GM18951 (cell line): ENCODE data around the gene TAOK2.
"Not testable (repeated sequence)": the region's sequence is repeated elsewhere in the genome, so short reads cannot be mapped to it uniquely, and the experiment has no call there.

Experiments
- POLR2A ChIP-seq: IDR thresholded peaks from 4 replicates; pipeline ENCODE4 v1.6.1; 2011; ENCODE audit warnings: mild to moderate bottlenecking; ENCODE audit not compliant: insufficient read length, insufficient read depth; ENCODE audit errors: extremely low read depth
- in situ Hi-C: fragments of 300-500 bp; cut with MboI; formaldehyde crosslinking; loops from one replicate; pipeline ENCODE4 v1.12.0; 2022; ENCODE audit warnings: low sequenced_read_pairs, mixed read lengths, inconsistent platforms; ENCODE audit not compliant: unreplicated experiment

The TAOK2 gene

DNA sequence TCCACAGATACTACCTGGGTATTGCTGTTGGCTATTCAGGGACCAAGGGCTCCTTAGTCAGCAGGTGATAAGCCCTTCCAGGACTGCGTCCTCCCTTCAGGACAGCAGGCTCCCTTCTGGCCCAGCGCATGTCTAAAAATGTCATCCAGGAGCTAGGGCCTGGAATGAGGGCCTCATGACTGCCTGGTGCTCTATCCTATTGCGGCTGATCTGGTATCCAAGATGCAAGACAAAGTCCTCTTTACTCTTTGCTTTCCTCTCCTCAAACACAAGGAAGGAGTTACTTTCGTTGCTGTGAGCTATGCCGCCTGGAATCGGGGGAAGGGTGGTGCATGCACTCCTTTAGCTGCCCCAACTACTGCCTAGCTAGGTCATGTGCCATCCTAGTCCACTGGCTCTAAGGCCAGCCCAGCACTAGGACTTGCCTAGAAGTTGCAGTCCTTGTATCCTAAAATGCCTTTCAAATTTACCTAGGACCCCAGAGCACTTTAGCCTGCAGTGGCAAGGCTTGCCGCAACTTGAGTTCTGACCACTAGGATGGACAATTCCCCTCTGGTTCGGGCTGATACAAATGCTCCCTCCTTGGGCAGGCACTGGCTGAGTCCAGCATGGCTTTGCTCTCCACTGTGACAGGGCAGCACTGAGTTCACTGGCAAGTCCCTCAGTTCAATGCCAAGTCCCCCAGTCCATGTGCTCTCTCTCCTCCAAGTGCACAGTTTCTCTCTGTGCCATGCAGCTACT lies 21.9 kb upstream of the TAOK2 start:
- no peak for TF ChIP-seq POLR2A
- in situ Hi-C loops = no loop called here

DNA sequence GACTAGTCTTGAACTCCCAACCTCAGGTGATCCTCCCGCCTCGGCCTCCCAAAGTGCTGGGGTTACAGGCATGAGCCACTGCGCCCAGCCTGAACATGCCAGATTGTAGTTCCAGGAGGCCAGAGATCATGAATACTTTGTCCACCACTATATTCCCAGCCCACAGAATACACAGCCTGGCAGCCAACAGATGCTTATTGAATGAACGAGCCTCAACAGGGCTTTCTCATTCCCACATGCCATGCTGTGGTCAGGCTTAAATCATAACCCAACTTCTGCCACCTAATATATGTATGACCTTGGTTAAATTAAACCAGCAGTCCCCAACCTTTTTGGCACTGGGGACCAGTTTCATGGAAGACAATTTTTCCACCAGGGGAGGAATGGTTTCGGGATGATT lies 14.9 kb upstream of the TAOK2 start:
- in situ Hi-C loops = no loop called here
- no peak for TF ChIP-seq POLR2A

DNA sequence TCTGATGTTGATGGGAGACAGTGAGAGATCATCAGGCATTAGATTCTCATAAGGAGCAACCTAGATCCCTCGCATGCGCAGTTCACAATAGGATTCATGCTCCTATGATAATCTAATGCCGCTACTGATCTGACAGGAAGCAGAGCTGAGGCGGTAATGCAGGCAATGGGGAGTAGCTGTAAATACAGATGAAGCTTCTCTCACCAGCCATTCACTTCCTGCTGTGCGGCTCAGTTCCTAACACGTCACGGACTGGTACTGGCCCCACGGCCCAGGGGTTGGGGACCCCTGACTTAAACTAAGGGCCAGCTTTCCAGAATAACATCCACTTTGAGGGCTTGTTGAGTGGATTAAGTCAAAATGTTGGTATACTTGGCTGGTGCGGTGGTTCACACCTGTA lies 14.4 kb upstream of the TAOK2 start:
- TF ChIP-seq POLR2A = no peak
- in situ Hi-C loops = no loop called here

DNA sequence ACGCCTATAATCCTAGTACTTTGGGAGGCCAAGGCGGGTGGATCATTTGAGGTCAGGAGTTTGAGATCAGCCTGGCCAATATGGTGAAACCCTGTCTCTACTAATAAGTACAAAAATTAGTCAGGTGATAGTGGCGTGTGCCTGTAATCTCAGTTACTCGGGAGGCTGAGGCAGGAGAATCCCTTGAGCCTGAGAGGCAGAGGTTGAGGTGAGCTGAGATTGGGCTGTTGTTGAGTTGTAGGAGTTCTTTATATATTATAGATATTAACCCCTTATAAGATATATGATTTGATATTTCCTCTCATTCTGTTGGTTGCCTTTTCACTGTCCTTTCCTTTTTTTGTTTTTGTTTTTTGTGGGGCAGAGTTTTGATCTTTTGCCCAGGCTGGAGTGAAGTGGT lies 13.8 kb upstream of the TAOK2 start:
- in situ Hi-C loops = not testable (repeated sequence)

DNA sequence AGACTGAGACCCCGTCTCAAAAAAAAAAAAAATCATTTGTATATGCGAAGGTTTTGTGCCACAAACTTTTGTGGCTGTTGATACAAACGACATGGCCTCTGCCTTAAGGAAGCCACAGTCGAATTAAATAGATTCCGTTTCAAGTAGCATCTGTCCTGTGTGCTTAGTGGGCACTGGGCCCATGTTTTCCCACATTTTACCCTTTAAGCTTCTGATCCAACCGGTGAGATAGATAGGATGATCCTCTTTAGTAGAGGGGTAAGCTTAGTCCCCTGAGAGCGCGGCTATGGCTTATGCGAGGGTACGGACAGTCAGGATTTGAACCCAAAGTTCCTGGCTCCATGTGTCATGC lies 12.6 kb upstream of the TAOK2 start:
- in situ Hi-C loops = no loop called here
- no peak for TF ChIP-seq POLR2A

DNA sequence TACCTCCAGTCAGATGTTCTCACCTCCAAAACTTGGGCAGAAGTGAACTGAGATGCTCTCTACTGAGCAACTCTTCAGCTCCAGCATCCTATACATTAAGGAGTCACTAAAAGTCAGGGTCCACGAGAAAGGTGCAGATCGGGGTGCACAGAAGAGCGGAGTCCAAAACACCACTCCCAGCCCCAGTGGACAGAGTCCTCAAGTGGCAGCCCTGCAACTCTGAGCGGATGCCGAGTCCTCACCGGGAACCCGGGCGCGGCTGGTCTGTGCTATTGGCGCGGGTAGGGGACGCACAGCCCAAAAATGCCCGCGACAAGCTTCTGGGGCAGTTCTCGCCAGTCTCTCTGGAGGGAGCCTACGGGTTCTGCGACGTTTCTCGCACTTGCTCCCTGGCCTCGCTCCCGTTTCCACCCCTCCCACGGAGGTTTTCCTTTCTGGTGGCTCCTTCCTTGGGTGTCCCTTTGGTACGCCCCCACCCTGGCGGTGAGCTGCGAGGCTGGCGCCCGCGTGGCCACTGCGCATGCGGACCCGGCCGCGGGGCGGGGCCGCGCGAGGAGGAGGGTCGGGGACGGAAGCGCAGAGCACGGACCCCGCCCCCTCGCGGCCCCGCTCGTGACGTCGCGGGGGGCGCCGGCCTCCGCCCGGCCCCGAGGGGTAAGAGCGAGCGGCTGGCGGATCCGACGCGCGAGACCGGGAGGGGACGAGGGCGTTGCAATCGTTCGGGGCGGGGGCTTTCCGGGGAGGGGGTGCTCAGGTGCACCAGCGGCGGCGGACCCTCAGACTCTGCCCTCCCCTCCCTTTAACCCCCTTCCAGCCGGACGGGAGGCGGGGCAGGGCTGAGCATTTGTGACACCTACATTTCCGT lies 12.0 kb upstream of the TAOK2 start, which contains the start of gene TMEM219:
Gene TMEM219, plus strand, starts transcription at position 601 of the 865 bp plus-strand sequence. CDS start 1,065 bp downstream, outside the sequence.
- TF ChIP-seq POLR2A = peak; percentile 76
- in situ Hi-C loops = no loop called here

DNA sequence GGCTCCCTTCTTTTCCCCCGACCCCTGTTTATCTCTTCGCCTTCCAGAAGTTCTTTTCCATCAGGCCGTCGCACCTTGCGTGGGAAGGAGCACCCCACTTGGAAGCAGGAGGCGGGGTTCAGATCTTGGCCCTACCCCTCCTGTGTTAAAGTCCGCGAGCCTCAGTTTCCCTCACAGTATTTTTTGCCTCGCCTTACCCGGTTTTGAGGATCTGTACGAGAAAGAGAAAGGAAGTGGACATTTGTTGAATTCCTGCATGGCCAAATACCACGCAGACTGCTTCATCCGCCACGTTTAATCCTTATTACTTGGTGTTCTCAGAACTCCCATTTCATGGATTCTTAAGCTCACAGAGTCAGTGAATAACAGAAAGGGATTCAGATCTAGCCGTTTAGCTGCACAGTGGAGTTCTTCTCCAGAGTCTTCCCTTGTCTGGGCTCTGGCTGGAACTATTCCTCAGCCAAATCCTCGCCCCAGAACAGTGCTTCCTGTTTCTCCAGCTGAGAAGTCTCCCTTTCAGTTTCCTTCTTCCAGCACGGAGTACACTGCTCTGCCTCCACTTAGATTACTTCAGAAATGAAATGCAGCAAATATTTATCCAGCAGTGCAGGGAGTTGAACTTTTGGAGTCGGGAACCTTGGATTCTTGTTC lies 11.2 kb upstream of the TAOK2 start:
- no peak for TF ChIP-seq POLR2A
- in situ Hi-C loops = no loop called here

DNA sequence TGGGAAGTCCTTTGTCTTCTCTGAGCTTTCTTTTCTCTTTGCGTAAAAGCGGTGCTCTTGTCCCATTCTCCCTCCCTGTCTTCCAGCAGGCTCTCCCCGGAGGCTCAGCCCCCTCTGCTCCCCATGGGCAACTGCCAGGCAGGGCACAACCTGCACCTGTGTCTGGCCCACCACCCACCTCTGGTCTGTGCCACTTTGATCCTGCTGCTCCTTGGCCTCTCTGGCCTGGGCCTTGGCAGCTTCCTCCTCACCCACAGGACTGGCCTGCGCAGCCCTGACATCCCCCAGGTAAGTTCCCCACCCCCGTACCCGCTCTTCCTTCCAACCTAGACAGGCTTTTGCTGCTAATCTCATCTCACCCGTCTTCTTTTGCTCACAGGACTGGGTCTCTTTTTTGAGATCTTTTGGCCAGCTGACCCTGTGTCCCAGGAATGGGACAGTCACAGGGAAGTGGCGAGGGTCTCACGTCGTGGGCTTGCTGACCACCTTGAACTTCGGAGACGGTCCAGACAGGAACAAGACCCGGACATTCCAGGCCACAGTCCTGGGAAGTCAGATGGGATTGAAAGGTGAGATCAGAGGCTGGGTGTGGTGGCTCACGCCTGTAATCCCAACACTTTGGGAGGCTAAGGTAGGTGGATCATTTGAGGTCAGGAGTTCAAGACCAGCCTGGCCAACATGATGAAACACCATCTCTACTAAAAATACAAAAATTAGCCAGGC lies 10.5 kb upstream of the TAOK2 start:
- TF ChIP-seq POLR2A = no peak
- in situ Hi-C loops = no loop called here

DNA sequence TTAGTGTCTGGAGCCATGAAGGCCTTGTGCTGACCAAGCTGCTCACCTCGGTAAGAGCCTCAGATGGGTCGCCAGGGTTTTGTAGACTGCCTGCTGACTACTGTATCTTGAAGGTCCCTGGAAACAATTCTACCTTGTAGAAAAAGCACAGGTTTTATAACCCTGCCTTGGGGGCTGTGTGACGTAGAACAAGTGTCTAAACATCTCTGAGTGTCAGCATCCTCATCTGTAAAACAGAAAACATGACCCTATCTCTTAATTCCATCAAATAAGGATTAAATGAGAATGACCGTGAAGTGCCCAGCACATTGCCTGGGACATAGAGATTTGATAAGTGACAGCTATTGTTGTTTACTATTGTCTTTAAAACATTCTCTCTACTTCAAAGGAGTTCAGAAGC lies 5.5 kb upstream of the TAOK2 start:
- TF ChIP-seq POLR2A = no peak
- in situ Hi-C loops = no loop called here

DNA sequence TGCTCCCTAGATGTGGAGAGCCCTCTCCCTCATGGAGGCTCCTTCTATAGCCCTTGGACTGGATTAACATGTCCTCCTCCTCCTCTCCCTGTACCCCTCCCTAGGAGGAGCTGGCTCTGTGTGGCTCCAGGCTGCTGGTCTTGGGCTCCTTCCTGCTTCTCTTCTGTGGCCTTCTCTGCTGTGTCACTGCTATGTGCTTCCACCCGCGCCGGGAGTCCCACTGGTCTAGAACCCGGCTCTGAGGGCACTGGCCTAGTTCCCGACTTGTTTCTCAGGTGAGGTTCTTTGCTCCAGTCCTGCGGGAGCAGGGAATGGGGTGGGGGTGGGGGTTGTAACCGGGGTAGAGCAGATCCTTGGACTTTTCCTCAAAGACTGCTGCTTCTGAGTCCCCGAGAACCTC lies 2.4 kb upstream of the TAOK2 start:
- in situ Hi-C loops = no loop called here

DNA sequence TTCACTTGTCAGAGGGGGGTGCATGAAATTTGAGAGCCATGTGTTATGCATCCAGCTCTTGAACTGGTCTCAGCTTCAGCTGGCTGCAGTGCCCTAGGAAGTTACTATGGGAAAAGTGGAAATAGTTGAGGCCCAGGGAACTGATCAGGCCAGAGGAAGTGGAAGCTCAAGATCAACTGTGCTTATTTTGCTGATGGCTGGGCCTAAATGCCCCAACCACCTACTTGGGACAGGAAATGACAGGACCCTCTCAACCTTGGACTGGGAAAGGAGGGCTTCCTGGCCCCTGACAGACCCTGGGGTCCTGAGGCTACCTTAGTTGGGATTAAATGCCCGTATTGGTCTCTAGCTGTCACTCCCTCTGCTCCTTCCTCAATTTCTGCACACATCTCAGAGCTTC lies 1.2 kb upstream of the TAOK2 start:
- in situ Hi-C loops = no loop called here
- no peak for TF ChIP-seq POLR2A

More for the DNA sequence above, 2.4 kb upstream of the TAOK2 start:
- no peak for TF ChIP-seq POLR2A

DNA sequence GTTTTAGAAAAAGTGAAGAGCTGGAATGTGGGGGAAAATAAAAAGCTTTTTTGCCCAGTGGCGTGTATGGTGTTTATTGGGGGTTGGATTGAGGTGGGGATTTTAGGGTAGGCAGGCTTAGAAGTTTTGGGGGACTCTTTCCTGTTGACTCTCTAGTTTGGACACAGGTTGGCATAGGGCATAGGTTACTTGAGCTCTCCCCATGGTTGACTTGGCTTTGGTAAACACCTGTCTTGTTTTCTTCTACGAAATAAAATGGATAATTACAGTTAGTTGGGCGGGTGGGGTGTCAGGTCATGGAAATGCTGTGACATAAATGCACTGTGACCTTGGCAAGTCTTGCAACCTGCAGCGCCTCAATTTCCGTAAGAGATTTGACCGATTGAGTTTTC lies 680 bp upstream of the TAOK2 start:
- TF ChIP-seq POLR2A = no peak
- in situ Hi-C loops = no loop called here
